ENCODE data around the gene TFF1. TPM values are rescaled to one million over a fixed set of nuclear protein-coding genes. Genes with fewer than 3 reads are reported as not detected.

The TFF1 gene
- total RNA-seq, 1 donor from 2014 or later, result not detected

- H3K9me3 Mint-ChIP-seq, result peaks cover 5% of the 10 kb centered on the region
- H3K36me3 Mint-ChIP-seq (ENCODE audit: low read depth), result no peaks in the 10 kb centered on the region
- H3K27ac Mint-ChIP-seq (ENCODE audit: unreplicated experiment), result no peak overlapping the region
- no peak for TF ChIP-seq CTCF (conservative IDR thresholded peaks at IDR 0.05)
- no peak overlapping the region for H3K4me3 Mint-ChIP-seq
- no peaks in the 10 kb centered on the region for H3K4me1 Mint-ChIP-seq
- DNase-seq (ENCODE audit: low read depth, low spot score), result no peak
- H3K27me3 Mint-ChIP-seq (ENCODE audit: low read depth), result peaks cover 4% of the 10 kb centered on the region
Observed at GRCh38 chr21:42379426-42380215, 13.3 kb upstream of the TFF1 start.

DNA sequence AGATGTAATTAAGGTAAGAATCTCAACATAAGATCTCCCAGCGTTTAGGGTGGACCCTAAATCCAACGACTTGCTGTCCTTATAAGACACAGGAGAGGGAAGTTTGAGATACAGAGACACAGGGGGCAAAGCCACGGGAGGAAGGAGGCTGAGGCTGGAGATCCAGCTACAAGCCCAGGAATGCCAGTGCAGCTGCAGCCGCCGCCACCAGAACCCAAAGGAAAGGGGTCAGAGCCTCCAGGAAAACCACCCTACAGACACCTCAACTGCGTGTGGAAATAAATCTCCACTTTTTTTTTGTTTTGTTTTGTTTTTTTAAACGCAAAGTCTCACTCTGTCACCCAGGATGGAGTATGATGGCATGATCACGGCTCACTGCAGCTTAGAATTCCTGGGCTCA is 12.1 kb upstream of the TFF1 start:
- no peak for DNase-seq (ENCODE audit: low read depth, low spot score)
- H3K4me3 Mint-ChIP-seq, result no peak overlapping the region
- no peaks in the 10 kb centered on the region for H3K4me1 Mint-ChIP-seq
- no peaks in the 10 kb centered on the region for H3K27me3 Mint-ChIP-seq (ENCODE audit: low read depth)
- TF ChIP-seq CTCF (conservative IDR thresholded peaks at IDR 0.05), result no peak
- H3K36me3 Mint-ChIP-seq (ENCODE audit: low read depth), result no peaks in the 10 kb centered on the region
- H3K27ac Mint-ChIP-seq (ENCODE audit: unreplicated experiment), result no peak overlapping the region
- H3K9me3 Mint-ChIP-seq, result peaks cover 5% of the 10 kb centered on the region

DNA sequence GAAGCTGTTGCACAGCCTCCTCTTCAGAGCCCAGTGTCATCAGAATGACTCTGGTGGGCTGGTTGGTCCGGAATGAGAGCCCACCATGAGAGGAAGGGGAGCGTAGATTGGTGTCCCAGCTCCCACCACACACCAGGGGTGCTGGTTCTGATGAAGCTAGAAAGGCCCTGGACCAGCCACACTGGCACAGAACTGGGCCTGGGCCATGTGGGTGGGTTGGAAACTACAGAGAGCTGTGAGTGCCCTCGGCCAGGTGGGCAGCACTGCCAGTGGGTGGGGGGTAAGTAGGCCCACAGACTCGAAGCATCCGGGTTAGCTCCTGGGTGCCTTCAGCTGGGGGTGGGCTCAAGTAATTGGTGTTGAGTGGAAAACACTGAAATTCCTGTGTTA is 11.6 kb upstream of the TFF1 start:
- H3K27ac Mint-ChIP-seq (ENCODE audit: unreplicated experiment), result no peak overlapping the region
- no peak overlapping the region for H3K4me3 Mint-ChIP-seq
- no peaks in the 10 kb centered on the region for H3K36me3 Mint-ChIP-seq (ENCODE audit: low read depth)
- H3K27me3 Mint-ChIP-seq (ENCODE audit: low read depth), result no peaks in the 10 kb centered on the region
- no peak for DNase-seq (ENCODE audit: low read depth, low spot score)
- H3K4me1 Mint-ChIP-seq, result no peaks in the 10 kb centered on the region
- no peak for TF ChIP-seq CTCF (conservative IDR thresholded peaks at IDR 0.05)
- peaks cover 5% of the 10 kb centered on the region for H3K9me3 Mint-ChIP-seq

- H3K4me1 Mint-ChIP-seq, result no peaks in the 10 kb centered on the region
- H3K27ac Mint-ChIP-seq (ENCODE audit: unreplicated experiment), result no peak overlapping the region
- no peak overlapping the region for H3K4me3 Mint-ChIP-seq
- H3K36me3 Mint-ChIP-seq (ENCODE audit: low read depth), result no peaks in the 10 kb centered on the region
- no peak for DNase-seq (ENCODE audit: low read depth, low spot score)
- peaks cover 5% of the 10 kb centered on the region for H3K9me3 Mint-ChIP-seq
- no peak for TF ChIP-seq CTCF (conservative IDR thresholded peaks at IDR 0.05)
- H3K27me3 Mint-ChIP-seq (ENCODE audit: low read depth), result no peaks in the 10 kb centered on the region
Observed at GRCh38 chr21:42377211-42377950, 11.0 kb upstream of the TFF1 start.

DNA sequence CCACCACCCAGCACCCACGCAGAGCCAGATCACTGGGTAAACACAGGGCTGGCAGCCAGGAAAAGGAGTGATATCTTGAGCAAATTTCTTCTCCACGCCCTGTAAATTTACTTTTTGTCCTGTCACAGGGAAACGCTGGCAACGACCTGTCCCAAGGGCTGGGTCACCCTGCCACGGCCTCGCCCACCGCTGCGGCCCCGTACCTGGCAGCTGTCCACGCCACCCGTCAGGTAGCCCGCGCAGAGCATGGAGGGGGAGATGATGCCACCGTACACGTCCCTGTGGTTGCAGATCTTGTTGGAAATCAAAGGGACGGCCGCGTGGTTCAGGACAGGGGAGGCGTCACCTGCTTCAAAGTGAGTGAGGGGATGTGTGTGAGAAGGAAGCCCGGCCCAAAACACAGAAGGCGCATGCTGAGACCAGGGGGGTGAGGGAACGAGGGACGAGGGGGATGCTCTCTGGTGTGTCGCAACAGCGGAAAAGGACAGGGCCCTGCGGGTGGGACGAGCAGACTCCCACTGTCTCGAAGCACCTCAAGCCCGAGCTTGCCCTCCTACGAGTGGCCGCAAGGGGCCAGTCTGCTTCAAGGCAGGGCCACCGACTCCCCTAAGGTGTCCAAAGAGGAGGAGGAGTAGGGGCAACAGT is 10.1 kb upstream of the TFF1 start:
- Mint-ChIP-seq H3K27me3 (ENCODE audit: low read depth) (no peaks in the 10 kb centered on the region), H3K36me3 (ENCODE audit: low read depth) (no peaks in the 10 kb centered on the region), H3K4me1 (no peaks in the 10 kb centered on the region), H3K4me3 (no peak overlapping the region), H3K27ac (ENCODE audit: unreplicated experiment) (no peak overlapping the region), H3K9me3 (no peaks in the 10 kb centered on the region)
- TF ChIP-seq CTCF (conservative IDR thresholded peaks at IDR 0.05), result no peak
- DNase-seq (ENCODE audit: low read depth, low spot score), result no peak
